Sigmoid colon (tissue), 7 donors: ENCODE data around the gene STXBP5. TPM values are rescaled to one million over a fixed set of nuclear protein-coding genes. Genes with fewer than 3 reads are reported as not detected.

Source experiments
- DNase-seq: peaks from one replicate; pipeline ENCODE4 v3.0.0-alpha.2; 2019
- H3K27ac ChIP-seq, 4 donors: fragments of 200-600 bp; sonication (generic); one replicate each; pipeline ENCODE4 v1.5.1; 2016 to 2019; ENCODE audit warnings: mild to moderate bottlenecking in 1 of 4
- H3K27me3 ChIP-seq, 3 donors: fragments of 200-600 bp; sonication (generic); one replicate each; pipeline ENCODE4 v1.5.1; 2019; ENCODE audit warnings: mild to moderate bottlenecking in 1 of 3
- H3K36me3 ChIP-seq, 4 donors: fragments of 200-600 bp; sonication (generic); one replicate each; pipeline ENCODE4 v1.5.1; 2016 to 2019
- H3K4me1 ChIP-seq, 4 donors: fragments of 200-600 bp; sonication (generic); one replicate each; pipeline ENCODE4 v1.5.1; 2017 to 2019
- H3K4me3 ChIP-seq, 4 donors: fragments of 200-600 bp; sonication (generic); one replicate each; pipeline ENCODE4 v1.5.1; 2017 to 2019; ENCODE audit warnings: mild to moderate bottlenecking in 2 of 4, moderate library complexity in 1 of 4
- H3K9me3 ChIP-seq, 4 donors: fragments of 200-600 bp in 3 of 4; sonication (generic) in 3 of 4; one replicate each; pipeline versions ENCODE4 v1.5.1 to v1.6.1; 2013 to 2019
- CTCF ChIP-seq, 4 experiments: fragments of 450-650 bp in 3 of 4; fragments of 200-600 bp in 1 of 4; IDR thresholded peaks; one replicate each; pipeline ENCODE4 v1.5.1; 2016 to 2019; ENCODE audit warnings: antibody characterized with exemption in 4 of 4, mild to moderate bottlenecking in 3 of 4, moderate library complexity in 2 of 4
- EP300 ChIP-seq, 4 donors: sonication (generic); formaldehyde crosslinking; IDR thresholded peaks; one replicate each; pipeline ENCODE4 v1.6.1; 2017; ENCODE audit warnings: antibody characterized with exemption in 4 of 4
- POLR2A ChIP-seq, 2 donors: fragments of 450-650 bp; IDR thresholded peaks; one replicate each; pipeline ENCODE4 v1.6.1; 2016; ENCODE audit warnings: antibody characterized with exemption in 2 of 2, mild to moderate bottlenecking in 2 of 2, moderate library complexity in 2 of 2
- POLR2AphosphoS5 ChIP-seq, 4 donors: sonication (generic); formaldehyde crosslinking; IDR thresholded peaks; one replicate each; pipeline ENCODE4 v1.6.1; 2017; ENCODE audit warnings: antibody characterized with exemption in 4 of 4
- WGBS, 2 donors: extraction: QIAGEN DNeasy Blood & Tissue Kit; methylation state at CpG; one replicate each; pipeline ENCODE4 v1.1.7; 2013; 5-methylcytosine and 5-hydroxymethylcytosine counted together
- intact Hi-C: fragments of 100-400 bp; cut with DNase I; formaldehyde crosslinking; loops from one replicate; pipeline ENCODE4 v1.15.1; 2023
- polyA plus RNA-seq, 3 donors: library from polyadenylated mRNA; stranded (reverse); fragments of 200-250 nt; gene quantifications; one replicate each; pipeline ENCODE4 v1.2.3, GENCODE V29; 2013
- total RNA-seq, 4 donors: library from RNA; depleted of rRNA; stranded (reverse); fragments of >200 nt; gene quantifications; one replicate each; pipeline ENCODE4 v1.1.0, GENCODE V29; 2016
- donor health status: healthy with polysubstance abuse.
- donor health status: Bipolar disorder and iron deficiency.
- donor health status: healthy.

The STXBP5 gene
- total and polyA plus RNA-seq, 7 donors: 16.0 to 34.3 (median 24.2) TPM

DNA sequence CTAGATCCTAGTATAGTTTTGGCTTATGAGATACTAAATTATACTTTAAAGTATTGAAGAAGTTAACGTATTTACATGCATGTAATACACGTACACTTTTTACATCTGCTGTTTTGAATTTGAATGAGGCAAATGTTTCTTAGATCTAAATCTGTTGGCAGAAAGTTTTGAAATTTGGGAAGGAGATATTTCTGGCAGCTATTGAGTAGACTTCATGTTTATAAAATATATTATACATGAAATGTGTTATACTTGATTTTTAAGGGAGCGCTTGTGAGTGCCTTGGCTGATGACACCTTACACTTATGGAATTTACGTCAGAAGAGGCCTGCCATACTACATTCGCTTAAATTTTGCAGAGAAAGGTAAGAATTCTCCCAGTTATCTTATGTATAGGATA, 34.7 kb downstream of the STXBP5 start:
- Histone ChIP-seq H3K36me3 (peaks cover 0 to 49% (median 0%) of the 10 kb centered on the region in 4 donors), H3K4me3 (no peak overlapping the region), H3K27ac (no peak overlapping the region), H3K4me1 (no peaks in the 10 kb centered on the region), H3K9me3 (no peaks in the 10 kb centered on the region), H3K27me3 (no peaks in the 10 kb centered on the region)
- DNase-seq: no peak
- intact Hi-C loops: no loop called here
- no peak for TF ChIP-seq EP300 (IDR thresholded peaks at IDR 0.05)
- no peak for TF ChIP-seq POLR2A (IDR thresholded peaks at IDR 0.05)
- TF ChIP-seq CTCF (IDR thresholded peaks at IDR 0.05): no peak
- no peak for TF ChIP-seq POLR2AphosphoS5 (IDR thresholded peaks at IDR 0.05)
- WGBS, 2 donors: 96 to 98% methylated on average over 5 of the region's 5 CpGs

DNA sequence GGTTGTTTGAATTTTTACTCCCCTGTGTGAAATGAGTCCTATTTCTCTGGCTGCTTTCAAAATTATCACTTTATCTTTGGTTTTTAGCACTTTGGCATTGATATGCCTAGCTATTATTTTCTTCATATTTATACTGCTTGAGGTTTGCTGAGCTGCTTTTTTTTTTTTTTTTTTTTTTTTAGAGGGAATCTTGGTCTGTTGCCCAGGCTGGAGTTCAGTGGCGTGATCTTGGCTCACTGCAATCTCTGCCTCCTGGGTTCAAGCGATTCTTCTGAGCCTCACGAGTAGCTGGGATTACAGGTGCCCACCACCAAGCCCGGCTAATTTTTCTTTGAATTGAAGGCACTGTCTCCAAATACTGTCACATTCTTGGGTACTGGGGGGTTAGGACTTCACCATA, 40.6 kb downstream of the STXBP5 start:
- Histone ChIP-seq H3K4me3 (no peak overlapping the region), H3K27ac (no peak overlapping the region), H3K9me3 (no peaks in the 10 kb centered on the region), H3K36me3 (peaks cover 0 to 28% (median 2%) of the 10 kb centered on the region in 4 donors), H3K27me3 (no peaks in the 10 kb centered on the region), H3K4me1 (no peaks in the 10 kb centered on the region)
- intact Hi-C loops: no loop called here
- no peak for DNase-seq
- 78 to 92% methylated on average over 4 of the region's 4 CpGs for WGBS, 2 donors
- TF ChIP-seq POLR2AphosphoS5 (IDR thresholded peaks at IDR 0.05): no peak
- TF ChIP-seq EP300 (IDR thresholded peaks at IDR 0.05): no peak
- no peak for TF ChIP-seq POLR2A (IDR thresholded peaks at IDR 0.05)
- TF ChIP-seq CTCF (IDR thresholded peaks at IDR 0.05): no peak

DNA sequence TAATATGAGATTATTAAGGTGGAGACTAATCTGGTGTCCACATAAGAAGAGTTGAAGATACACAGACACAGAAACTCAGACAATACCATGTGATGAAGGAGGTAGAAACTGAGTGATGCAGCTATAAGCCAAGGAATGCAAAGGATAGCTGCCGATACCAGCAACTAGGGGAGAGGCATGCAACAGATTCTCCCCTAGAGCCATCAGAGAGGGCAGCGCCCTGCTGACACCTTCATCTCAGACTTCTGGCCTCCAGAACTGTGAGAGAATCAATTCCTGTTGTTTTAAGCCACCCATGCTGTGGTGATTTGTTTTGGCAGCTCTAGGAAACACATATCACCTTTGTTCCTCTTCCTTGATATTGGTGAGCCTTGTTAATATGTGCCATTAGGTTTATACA, 41.5 kb downstream of the STXBP5 start:
- Histone ChIP-seq H3K27ac (no peak overlapping the region), H3K27me3 (no peaks in the 10 kb centered on the region), H3K4me1 (no peaks in the 10 kb centered on the region), H3K4me3 (no peak overlapping the region), H3K36me3 (peaks cover 0 to 20% (median 2%) of the 10 kb centered on the region in 4 donors), H3K9me3 (no peaks in the 10 kb centered on the region)
- DNase-seq: no peak
- TF ChIP-seq POLR2A (IDR thresholded peaks at IDR 0.05): no peak
- TF ChIP-seq POLR2AphosphoS5 (IDR thresholded peaks at IDR 0.05): no peak
- no peak for TF ChIP-seq EP300 (IDR thresholded peaks at IDR 0.05)
- TF ChIP-seq CTCF (IDR thresholded peaks at IDR 0.05): no peak
- intact Hi-C loops: no loop called here
- 96 to 97% methylated on average over 2 of the region's 2 CpGs for WGBS, 2 donors

GRCh38 chr6:147246853-147247635, 42.8 kb downstream of the STXBP5 start:
- Histone ChIP-seq H3K4me1 (no peaks in the 10 kb centered on the region), H3K9me3 (no peaks in the 10 kb centered on the region), H3K36me3 (peaks cover 0 to 20% (median 14%) of the 10 kb centered on the region in 4 donors), H3K27me3 (no peaks in the 10 kb centered on the region), H3K4me3 (no peak overlapping the region), H3K27ac (no peak overlapping the region)
- WGBS, 2 donors: 98% methylated on average over 5 of the region's 5 CpGs
- TF ChIP-seq CTCF (IDR thresholded peaks at IDR 0.05): no peak
- TF ChIP-seq POLR2AphosphoS5 (IDR thresholded peaks at IDR 0.05): no peak
- TF ChIP-seq POLR2A (IDR thresholded peaks at IDR 0.05): no peak
- no peak for TF ChIP-seq EP300 (IDR thresholded peaks at IDR 0.05)
- intact Hi-C loops: no loop called here
- DNase-seq: no peak
